ENCODE results near the gene C9orf78. TPM values are rescaled to one million over a fixed set of nuclear protein-coding genes. Genes with fewer than 3 reads are reported as not detected.

Gene C9orf78
- total RNA-seq, 1 donor from 2014 or later: 77.3 TPM

- no peak for TF ChIP-seq CTCF (IDR thresholded peaks at IDR 0.05; ENCODE audit: insufficient read depth, low read length, poor library complexity, severe bottlenecking)
- Histone ChIP-seq H3K36me3 (ENCODE audit: control insufficient read depth, insufficient read depth, low read length) (peaks cover 3% of the 10 kb centered on the region), H3K4me3 (ENCODE audit: low read depth, low read length) (no peak overlapping the region), H3K27me3 (ENCODE audit: control insufficient read depth, insufficient read depth, low read length) (no peaks in the 10 kb centered on the region)
- DNase-seq (ENCODE audit: low read depth): no peak
Measured at GRCh38 chr9:129868872-129869486, 33.9 kb upstream of the C9orf78 start.

GRCh38 chr9:129868023-129868871 lies 33.2 kb upstream of the C9orf78 start:
- Histone ChIP-seq H3K27me3 (ENCODE audit: control insufficient read depth, insufficient read depth, low read length) (no peaks in the 10 kb centered on the region), H3K36me3 (ENCODE audit: control insufficient read depth, insufficient read depth, low read length) (peaks cover 3% of the 10 kb centered on the region), H3K4me3 (ENCODE audit: low read depth, low read length) (no peak overlapping the region)
- TF ChIP-seq CTCF (IDR thresholded peaks at IDR 0.05; ENCODE audit: insufficient read depth, low read length, poor library complexity, severe bottlenecking): no peak
- no peak for DNase-seq (ENCODE audit: low read depth)

- no peak for TF ChIP-seq CTCF (IDR thresholded peaks at IDR 0.05; ENCODE audit: insufficient read depth, low read length, poor library complexity, severe bottlenecking)
- H3K36me3 ChIP-seq (ENCODE audit: control insufficient read depth, insufficient read depth, low read length): peaks cover 3% of the 10 kb centered on the region
Measured at GRCh38 chr9:129867136-129868022, 32.3 kb upstream of the C9orf78 start.

GRCh38 chr9:129866394-129867135 lies 31.5 kb upstream of the C9orf78 start:
- no peak for DNase-seq (ENCODE audit: low read depth)
- H3K4me3 ChIP-seq (ENCODE audit: low read depth, low read length): no peak overlapping the region
- TF ChIP-seq CTCF (IDR thresholded peaks at IDR 0.05; ENCODE audit: insufficient read depth, low read length, poor library complexity, severe bottlenecking): no peak
- peaks cover 3% of the 10 kb centered on the region for H3K36me3 ChIP-seq (ENCODE audit: control insufficient read depth, insufficient read depth, low read length)
- H3K27me3 ChIP-seq (ENCODE audit: control insufficient read depth, insufficient read depth, low read length): no peaks in the 10 kb centered on the region

More at GRCh38 chr9:129867136-129868022, 32.3 kb upstream of the C9orf78 start:
- H3K4me3 ChIP-seq (ENCODE audit: low read depth, low read length): no peak overlapping the region
- no peak for DNase-seq (ENCODE audit: low read depth)
- H3K27me3 ChIP-seq (ENCODE audit: control insufficient read depth, insufficient read depth, low read length): no peaks in the 10 kb centered on the region

- no peak for DNase-seq (ENCODE audit: low read depth)
- H3K4me3 ChIP-seq (ENCODE audit: low read depth, low read length): no peak overlapping the region
- H3K27me3 ChIP-seq (ENCODE audit: control insufficient read depth, insufficient read depth, low read length): no peaks in the 10 kb centered on the region
- H3K36me3 ChIP-seq (ENCODE audit: control insufficient read depth, insufficient read depth, low read length): peaks cover 3% of the 10 kb centered on the region
- no peak for TF ChIP-seq CTCF (IDR thresholded peaks at IDR 0.05; ENCODE audit: insufficient read depth, low read length, poor library complexity, severe bottlenecking)
Measured at GRCh38 chr9:129865668-129866320, 30.7 kb upstream of the C9orf78 start.

All from kidney epithelial cell (primary cell).